ENCODE data around the gene ZMYM3. TPM values are rescaled to one million over a fixed set of nuclear protein-coding genes. Genes with fewer than 3 reads are reported as not detected.

Gene ZMYM3
- total RNA-seq, 2 donors from 2014 or later: 14.7 to 21.9 TPM

DNA sequence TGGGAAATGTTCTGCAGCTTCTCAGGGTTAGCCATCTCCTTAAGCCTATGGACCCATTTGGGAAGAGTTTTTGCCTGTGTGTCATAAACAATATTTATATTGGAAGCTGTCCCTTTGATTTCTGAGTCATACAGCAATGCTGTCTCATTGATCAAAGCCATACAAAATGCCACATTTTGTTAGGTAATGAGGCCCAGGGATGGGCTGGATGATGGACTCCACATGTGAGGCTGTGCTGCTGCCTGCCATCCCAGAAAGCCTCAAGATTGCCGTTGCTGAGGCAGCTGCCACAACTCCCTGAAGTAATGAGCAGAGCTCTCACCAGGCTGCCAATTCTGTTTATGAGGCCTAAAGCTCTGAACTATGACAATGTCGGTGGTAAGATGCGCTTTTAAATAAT is 43.1 kb downstream of the ZMYM3 start:
- TF ChIP-seq, protein P1, sequence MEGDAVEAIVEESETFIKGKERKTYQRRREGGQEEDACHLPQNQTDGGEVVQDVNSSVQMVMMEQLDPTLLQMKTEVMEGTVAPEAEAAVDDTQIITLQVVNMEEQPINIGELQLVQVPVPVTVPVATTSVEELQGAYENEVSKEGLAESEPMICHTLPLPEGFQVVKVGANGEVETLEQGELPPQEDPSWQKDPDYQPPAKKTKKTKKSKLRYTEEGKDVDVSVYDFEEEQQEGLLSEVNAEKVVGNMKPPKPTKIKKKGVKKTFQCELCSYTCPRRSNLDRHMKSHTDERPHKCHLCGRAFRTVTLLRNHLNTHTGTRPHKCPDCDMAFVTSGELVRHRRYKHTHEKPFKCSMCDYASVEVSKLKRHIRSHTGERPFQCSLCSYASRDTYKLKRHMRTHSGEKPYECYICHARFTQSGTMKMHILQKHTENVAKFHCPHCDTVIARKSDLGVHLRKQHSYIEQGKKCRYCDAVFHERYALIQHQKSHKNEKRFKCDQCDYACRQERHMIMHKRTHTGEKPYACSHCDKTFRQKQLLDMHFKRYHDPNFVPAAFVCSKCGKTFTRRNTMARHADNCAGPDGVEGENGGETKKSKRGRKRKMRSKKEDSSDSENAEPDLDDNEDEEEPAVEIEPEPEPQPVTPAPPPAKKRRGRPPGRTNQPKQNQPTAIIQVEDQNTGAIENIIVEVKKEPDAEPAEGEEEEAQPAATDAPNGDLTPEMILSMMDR (IDR thresholded peaks at IDR 0.05): no peak

DNA sequence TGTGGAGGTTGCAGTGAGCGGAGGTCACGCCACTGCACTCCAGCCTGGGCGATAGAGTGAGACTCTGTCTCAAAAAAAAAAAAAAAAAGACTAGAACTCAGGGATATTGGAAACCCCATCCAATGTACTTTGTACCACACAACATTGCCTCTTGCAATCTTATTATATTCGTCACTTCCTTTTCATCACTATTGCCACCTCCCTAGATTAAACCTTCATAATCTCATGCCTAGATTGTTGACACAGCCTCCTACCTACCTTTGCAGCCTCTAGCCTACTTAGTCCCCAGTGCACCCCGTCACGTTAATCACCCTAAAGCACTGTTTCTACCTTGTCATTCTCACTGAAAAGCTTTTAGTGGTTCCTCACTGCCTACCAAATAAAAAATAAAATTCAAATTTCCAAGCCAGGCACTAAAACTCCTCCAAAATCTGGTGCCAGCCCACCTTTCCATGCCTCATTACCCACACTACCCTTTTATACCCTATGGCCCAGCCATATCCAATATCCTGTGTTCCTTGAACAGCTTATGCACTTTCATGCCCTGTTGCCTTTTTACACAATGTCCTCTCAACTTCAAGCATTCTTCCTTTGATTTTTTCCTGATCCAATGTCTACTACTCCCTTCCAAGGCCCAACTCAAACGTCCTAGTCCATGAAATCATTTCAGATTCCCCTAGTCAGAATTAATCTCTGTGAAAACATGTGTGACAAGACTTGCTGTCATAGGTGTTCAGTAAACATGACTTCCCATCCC is 54.5 kb downstream of the ZMYM3 start:
- ATAC-seq (ENCODE audit: insufficient number of reproducible peaks, low FRiP score, low read depth) (no peak), DNase-seq (ENCODE audit: low spot score) (no peak)
- H3K27ac ChIP-seq: no peak overlapping the region
- no peak overlapping the region for H3K4me3 ChIP-seq
- no peaks in the 10 kb centered on the region for H3K36me3 ChIP-seq
- no peaks in the 10 kb centered on the region for H3K4me1 ChIP-seq (ENCODE audit: control insufficient read depth in 1 of 2, low read depth in 2 of 2)
- H3K27me3 ChIP-seq (replicated peaks; ENCODE audit: insufficient read depth): no peaks in the 10 kb centered on the region
- TF ChIP-seq, protein P1 (IDR thresholded peaks at IDR 0.05): no peak
- no peaks in the 10 kb centered on the region for H3K9me3 ChIP-seq

More for the DNA sequence above, 43.1 kb downstream of the ZMYM3 start:
- Histone ChIP-seq H3K36me3 (no peaks in the 10 kb centered on the region), H3K4me3 (no peak overlapping the region), H3K9me3 (no peaks in the 10 kb centered on the region), H3K27ac (no peak overlapping the region), H3K4me1 (ENCODE audit: control insufficient read depth in 1 of 2, low read depth in 2 of 2) (no peaks in the 10 kb centered on the region), H3K27me3 (replicated peaks; ENCODE audit: insufficient read depth) (no peaks in the 10 kb centered on the region)
- DNase-seq (ENCODE audit: low spot score) (no peak), ATAC-seq (ENCODE audit: insufficient number of reproducible peaks, low FRiP score, low read depth) (no peak)

DNA sequence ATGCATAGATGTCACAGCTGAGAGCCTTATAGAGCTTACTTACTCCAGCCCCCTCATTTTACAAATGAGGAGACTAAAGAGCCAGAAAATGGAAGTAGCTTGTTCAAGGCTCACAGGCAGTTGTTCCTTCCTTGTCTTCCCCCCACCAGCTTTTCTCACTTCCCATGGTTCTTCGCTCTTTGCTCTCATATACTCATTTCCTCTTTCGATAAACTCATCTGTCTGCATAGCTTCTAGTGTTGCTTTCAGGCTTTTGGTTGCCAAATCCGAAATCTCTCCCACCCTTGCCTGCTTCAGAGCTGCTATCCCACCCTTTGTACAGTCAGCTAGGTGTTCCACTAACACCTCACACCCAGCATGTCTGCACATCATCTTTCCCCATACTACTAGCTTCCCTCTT is 55.9 kb downstream of the ZMYM3 start:
- DNase-seq (ENCODE audit: low spot score) (no peak), ATAC-seq (ENCODE audit: insufficient number of reproducible peaks, low FRiP score, low read depth) (no peak)
- Histone ChIP-seq H3K4me3 (peak overlapping the region; percentile 43), H3K27ac (no peak overlapping the region), H3K9me3 (no peaks in the 10 kb centered on the region), H3K4me1 (ENCODE audit: control insufficient read depth in 1 of 2, low read depth in 2 of 2) (no peaks in the 10 kb centered on the region), H3K27me3 (replicated peaks; ENCODE audit: insufficient read depth) (no peaks in the 10 kb centered on the region), H3K36me3 (no peaks in the 10 kb centered on the region)
- TF ChIP-seq, protein P1 (IDR thresholded peaks at IDR 0.05): no peak

DNA sequence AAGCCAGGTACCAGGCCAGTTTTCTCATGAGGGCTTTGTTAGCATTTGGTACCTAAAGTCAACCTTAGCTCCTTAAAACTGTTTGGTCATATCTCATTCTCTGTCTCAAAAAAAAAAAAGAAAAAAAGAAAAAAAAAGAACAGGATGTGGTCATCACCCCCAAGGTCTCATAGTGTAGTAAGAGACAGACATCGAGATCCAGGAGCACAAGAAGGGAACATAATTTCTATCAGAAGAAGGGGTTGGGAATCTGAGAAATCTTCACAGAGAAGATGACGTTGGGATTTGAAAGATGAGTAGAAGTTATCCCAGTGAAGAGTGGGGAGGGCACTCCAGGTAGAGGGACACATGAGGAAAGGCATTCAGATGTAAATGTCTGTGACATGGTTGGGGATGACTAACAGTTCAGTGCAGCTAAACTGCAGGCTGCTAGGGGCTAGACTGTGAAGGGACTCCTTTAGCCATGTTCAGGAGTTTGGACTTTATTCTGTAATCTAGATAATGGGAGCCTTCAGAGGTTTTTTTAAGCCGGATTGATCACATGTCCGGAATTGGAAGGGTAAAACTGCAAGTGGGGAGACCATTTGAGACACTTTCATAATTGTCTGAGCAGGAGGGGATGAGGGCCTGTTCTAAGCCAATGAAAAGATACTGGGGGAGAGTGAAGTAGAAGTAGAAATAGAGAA is 57.8 kb downstream of the ZMYM3 start:
- Histone ChIP-seq H3K27me3 (replicated peaks; ENCODE audit: insufficient read depth) (no peaks in the 10 kb centered on the region), H3K9me3 (no peaks in the 10 kb centered on the region), H3K4me3 (no peak overlapping the region), H3K27ac (no peak overlapping the region), H3K36me3 (no peaks in the 10 kb centered on the region), H3K4me1 (ENCODE audit: control insufficient read depth in 1 of 2, low read depth in 2 of 2) (no peaks in the 10 kb centered on the region)
- TF ChIP-seq, protein P1 (IDR thresholded peaks at IDR 0.05): no peak
- no peak for DNase-seq (ENCODE audit: low spot score)
- ATAC-seq (ENCODE audit: insufficient number of reproducible peaks, low FRiP score, low read depth): no peak

DNA sequence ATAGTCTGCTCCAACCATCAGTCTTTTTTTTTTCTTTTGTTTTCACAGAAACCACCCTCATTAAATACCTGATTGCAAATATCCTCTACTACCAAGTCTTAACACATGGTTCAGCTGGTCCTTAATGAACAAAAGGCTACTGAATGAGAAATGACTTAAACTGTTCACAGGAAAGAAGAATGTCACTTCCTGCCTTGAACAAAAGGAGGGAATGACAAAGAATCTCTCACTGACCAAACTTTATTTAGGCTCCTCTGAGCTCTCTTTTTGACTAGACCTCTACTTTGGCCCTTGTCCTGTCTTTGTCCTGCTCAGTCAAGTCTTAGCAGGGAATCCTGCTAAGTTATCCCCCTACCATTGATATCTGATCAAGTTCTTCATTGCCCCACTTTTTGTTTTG is 62.7 kb downstream of the ZMYM3 start:
- TF ChIP-seq, protein P1 (IDR thresholded peaks at IDR 0.05): no peak
- H3K27ac ChIP-seq: no peak overlapping the region
- ATAC-seq (ENCODE audit: insufficient number of reproducible peaks, low FRiP score, low read depth): no peak

More for the DNA sequence above, 62.7 kb downstream of the ZMYM3 start:
- Histone ChIP-seq H3K4me1 (ENCODE audit: control insufficient read depth in 1 of 2, low read depth in 2 of 2) (no peaks in the 10 kb centered on the region), H3K36me3 (no peaks in the 10 kb centered on the region), H3K27me3 (replicated peaks; ENCODE audit: insufficient read depth) (no peaks in the 10 kb centered on the region), H3K9me3 (no peaks in the 10 kb centered on the region), H3K4me3 (no peak overlapping the region)
- no peak for DNase-seq (ENCODE audit: low spot score)

Measured in thoracic aorta (tissue), 2 donors.